NCI-H2081 treated with DMSO at 0.1 percent for 48 hours (cell line): ENCODE measurements around the gene CACNA1D.

Experiments used
- DNase-seq: peaks from one replicate; lab custom pipeline; 2025; lab: John Stamatoyannopoulos, UW

CACNA1D gene

DNA sequence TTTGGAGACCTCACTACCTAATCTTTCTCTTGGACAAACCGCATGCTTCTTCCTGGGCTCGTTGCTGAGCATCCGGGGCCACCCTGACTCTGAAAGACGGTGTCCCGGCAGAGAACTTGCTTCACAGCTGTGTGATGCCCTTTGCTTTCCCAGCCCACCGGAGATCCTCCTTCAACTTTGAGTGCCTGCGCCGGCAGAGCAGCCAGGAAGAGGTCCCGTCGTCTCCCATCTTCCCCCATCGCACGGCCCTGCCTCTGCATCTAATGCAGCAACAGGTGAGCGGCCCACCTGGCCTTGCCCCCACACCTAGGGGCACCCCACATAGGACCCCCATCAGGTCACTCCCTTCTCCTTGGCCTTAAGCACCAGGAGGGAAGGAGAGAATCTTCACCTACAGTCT, 314.1 kb downstream of the CACNA1D start:
- DNase-seq = no peak

DNA sequence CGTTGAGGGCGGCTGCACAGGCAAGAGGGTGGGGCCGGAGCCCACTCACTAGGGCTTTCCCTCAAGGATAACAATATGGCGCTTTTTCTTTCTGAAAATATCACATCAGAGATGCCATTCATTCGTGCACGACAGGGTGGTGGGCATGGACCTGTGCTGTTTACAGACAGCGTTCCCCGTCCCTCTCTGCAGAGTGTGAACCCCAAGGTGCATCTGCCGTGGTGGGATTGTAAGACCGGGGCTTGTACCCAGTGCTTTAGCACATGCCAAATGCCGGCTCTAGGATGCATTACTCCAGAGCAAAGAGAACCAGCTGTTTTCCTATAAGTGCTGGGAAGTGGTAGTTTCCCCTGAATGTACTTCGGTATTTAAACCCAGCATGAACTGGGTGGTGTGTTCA, 314.9 kb downstream of the CACNA1D start:
- DNase-seq = no peak

- no peak for DNase-seq
Measured at GRCh38 chr3:53809764-53810400, 315.5 kb downstream of the CACNA1D start.

- no peak for DNase-seq
Measured at GRCh38 chr3:53811143-53811927, 316.9 kb downstream of the CACNA1D start.

GRCh38 chr3:53812434-53812833, 318.0 kb downstream of the CACNA1D start:
- DNase-seq = no peak

- DNase-seq = no peak
Measured at GRCh38 chr3:53813229-53813628, 318.8 kb downstream of the CACNA1D start.

- DNase-seq = no peak
Measured at GRCh38 chr3:53813876-53814275, 319.5 kb downstream of the CACNA1D start.

DNA sequence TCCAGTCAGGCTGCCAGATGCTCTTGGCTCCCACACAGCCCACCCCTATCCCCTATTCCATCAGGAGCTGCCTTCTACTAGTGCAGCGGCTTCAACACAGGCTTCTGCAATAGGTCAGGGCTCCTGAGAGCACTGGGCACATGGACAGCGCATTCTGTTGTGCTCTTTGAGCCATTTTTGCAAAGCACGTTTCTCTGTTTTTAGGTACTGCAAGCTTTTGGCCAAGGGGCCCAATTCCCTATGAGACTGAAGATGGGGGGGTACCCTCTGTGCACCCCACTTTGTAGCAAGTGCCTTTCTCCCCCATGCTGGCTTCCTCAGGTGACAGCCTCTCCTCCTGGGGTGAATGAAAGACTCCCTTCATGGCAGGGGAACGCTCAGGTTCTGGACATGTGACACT, 320.7 kb downstream of the CACNA1D start:
- no peak for DNase-seq

DNA sequence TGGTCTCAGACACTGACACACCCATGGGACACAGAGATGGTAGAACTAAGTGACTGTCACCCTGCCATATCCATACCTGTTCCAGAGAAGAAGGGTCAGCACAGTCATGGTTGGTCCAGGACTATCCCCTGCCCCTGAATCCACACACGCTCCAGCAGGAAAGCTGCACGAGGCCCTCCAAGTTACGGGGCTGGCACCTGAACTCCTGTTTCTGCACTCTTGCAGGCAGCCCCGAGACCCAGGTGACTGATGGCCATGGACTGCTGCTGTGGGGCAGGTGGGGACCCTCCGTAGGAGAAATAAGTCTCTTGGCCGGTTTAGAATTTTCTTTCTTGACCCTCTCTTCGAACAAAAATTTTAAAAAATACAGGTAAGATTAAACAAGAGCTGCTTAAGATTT, 321.2 kb downstream of the CACNA1D start:
- no peak for DNase-seq

DNA sequence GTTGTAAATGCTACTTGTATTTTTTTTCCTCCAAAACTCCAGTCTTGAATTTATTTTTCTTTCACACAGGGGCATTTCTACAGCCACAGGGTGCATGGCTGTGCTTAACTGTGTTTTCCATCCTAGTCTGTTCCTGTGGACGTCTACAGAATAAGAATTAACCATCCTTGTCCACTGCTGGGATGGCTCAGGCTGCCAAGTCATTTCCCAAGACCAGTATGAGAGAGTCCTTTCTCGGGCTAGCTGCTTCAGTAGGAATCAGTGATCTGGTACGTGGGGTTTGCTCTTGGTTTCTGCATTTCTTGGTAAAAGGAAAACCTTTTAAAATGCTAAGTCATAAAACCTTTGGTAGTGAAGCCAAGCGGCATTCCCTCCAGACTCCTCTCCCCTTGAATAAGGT, 322.0 kb downstream of the CACNA1D start:
- no peak for DNase-seq

- DNase-seq = no peak
Measured at GRCh38 chr3:53817211-53817610, 322.8 kb downstream of the CACNA1D start.

DNA sequence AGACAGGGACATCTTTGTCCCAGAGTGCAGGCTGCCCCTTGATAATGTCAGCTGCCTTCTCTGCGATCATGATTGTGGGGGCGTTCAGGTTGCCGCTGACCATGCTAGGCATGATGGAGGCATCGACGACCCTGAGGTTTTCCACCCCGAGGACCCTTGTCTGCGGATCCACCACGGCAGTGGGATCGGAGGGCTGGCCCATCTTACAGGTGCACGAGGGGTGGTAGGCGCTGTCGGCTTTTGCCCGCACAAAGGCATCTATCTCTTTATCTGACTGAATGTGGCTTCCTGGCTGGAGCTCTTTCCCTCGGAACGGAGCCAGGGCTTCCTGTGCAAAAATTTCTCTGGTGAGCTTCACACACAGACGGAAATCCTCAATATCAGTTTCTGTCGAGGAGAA, 323.4 kb downstream of the CACNA1D start:
- DNase-seq = no peak

GRCh38 chr3:53818221-53819162, 324.1 kb downstream of the CACNA1D start:
- DNase-seq = no peak

GRCh38 chr3:53819163-53819868, 324.9 kb downstream of the CACNA1D start:
- DNase-seq = no peak

DNA sequence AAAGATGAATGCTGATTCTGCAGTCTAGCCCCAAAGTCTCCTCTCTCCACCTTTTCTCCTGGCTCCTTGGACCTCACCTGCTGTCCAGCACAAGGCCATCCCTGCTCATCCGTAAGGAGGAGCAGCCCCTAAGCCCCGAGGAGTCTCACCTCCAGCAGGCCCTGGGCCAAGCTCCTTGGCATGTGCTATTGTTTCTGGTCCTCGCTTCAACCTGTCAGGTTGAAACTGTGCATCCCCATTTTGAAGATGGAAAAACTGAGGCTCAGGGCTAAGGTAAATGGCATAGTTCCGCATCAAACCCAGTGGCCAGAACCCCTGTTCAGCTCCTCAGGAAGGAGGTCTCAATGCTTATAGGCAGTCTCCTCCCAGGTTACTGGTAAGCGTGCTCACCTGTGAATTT, 325.7 kb downstream of the CACNA1D start:
- no peak for DNase-seq

DNA sequence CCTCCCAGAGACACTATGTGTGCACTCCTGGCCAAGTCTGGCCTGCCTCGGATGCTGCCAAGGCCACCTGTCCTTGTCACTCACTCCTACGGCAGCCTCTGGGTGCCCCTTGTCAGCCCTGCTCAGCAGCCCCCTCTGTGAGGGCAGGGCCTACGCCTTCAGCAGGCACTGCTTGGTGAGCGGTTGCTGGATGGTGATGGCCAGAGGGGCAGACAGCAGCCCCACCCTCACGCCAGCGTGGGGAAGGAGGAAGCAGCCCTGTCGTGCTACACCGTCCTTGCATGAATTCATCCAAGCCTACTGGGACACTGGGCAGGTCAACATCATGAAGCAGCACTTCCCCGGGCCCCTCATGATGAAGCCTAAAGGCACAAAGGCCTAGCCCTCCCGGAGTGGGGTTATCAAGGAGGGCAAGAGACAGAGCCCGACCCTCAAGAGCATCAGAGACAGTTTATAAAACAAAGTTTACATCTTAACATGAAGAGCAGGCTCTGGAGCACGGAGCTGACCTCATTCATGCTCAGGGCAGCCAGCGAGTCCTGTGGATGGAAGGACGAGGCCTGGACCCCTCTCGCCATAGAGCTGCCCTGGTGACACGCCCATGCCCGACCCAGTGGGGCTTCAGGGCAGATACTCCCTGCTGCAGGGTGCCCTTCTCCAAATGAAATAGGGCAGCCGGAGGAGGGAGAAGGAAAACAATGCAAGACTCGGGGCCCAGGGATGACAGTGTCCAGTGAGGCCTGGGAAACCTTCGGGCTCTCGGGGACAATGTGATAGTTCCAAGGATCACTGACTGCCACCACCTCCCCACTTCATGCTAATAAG, 326.6 kb downstream of the CACNA1D start:
- DNase-seq = no peak

DNA sequence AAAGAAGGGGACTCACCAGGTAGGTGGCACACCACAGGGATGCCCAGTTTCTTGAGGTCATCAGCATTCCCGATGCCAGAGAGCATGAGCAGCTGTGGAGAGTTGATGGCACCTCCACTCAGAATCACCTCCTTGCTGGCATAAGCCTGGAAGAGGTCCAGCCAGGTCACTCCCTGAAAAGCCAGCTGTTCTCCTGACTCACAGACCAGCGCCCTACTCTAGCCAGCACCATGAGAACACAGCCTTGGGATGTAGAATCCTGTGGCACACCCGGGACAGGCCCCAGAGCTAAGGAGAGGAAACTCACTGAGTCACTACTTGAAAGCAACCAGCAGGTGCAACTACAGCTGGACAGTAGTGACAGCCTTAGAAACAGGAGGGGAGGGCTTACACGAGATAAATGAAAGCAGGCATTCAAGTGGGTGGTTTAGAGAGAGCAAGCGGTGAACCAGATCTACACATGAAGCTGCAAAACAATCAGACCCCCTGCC, 327.3 kb downstream of the CACNA1D start:
- no peak for DNase-seq

DNA sequence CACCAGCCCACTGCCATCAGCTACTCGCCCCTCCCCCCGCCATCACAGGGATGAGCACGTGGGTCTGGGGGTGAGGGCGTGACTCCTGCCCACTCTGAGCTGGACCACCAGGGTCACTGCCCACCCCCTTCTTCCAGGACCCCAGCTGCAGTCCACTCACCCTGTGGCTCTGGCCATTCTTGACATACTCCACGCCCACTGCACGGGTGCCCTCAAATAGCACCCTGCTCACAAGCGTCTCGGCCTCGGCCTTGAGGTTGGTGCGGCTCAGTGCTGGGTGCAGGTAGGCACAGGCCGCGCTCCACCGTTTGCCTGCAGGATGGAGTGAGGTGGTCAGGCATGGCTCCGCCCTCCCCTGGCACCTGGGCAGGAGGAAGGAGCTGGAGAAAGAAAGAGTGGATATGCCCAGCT, 327.9 kb downstream of the CACNA1D start:
- DNase-seq = no peak

DNA sequence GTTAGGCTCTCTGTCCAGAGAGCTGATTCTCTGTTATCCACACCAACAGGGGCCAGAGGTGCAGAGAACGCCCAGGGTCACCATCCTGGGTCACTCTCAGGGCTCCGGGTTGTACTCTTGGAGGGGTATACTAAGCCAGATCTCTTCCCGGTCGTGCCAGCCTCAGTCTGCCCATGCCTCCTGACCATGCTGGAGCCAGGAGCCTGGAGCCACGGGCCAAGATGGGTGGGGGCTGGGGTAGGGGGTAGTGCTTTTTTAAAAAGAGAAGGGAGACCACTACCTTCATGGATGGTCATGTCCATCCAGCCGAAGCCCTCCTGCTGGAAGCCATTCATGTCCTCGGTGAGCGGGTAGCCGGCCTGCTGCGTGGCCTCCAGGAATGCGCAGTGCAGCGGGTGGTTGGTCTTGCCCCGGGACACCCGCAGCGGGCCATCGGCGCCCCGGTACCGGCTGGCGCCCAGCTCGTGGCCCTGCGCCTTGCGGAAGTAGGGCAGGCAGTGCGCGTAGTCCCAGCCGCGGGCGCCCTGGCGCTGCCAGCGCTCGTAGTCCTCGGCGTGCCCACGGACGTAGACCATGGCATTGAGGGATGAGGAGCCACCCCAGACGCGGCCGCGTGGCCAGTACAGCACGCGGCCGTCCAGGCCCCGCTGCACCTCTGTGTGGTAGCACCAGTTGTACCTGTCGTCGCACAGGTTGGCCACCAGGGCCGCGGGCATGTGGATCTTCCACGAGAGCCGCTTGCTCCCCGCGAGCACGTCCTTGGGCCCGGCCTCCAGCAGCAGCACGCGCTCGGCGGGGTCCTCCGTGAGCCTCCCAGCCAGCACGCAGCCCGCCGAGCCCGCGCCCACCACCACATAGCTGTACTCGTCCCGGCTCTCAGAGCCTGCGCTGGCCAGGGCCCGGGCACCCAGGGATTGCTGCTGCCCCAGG, 328.9 kb downstream of the CACNA1D start:
- no peak for DNase-seq
